Activated gamma-delta T cell treated with Interleukin-2 at 50 U/mL for 16 hours (primary cell): ENCODE measurements around the gene USP12.
A peak's percentile ranks its signal among the peaks of the same experiment; 100 is the strongest.

Experiments used
- DNase-seq: peaks from one replicate; pipeline ENCODE4 v3.0.0-alpha.2; 2020

USP12 gene

GRCh38 chr13:27065582-27065981 is 106.0 kb downstream of the USP12 start:
- no peak for DNase-seq

GRCh38 chr13:27064252-27064995 is 107.2 kb downstream of the USP12 start:
- no peak for DNase-seq

DNA sequence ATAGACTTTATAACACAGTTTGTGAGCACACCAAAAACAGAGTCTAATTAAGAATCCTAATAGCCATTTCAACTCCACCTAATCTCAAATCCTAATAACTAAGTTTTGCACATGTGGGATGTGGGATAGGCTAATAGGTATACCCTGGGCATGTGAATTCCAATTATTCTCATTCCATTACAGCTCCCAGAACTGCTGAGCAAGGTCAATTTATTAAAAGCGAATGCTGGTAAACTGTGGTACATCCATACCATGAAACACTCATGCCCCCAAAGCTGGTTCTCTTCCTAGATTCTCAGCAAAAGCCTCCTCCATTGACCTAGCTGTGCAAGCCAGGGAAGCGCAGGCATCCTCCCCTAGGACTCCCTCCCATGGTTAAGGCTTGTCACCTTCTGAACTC is 113.8 kb downstream of the USP12 start:
- DNase-seq: no peak

DNA sequence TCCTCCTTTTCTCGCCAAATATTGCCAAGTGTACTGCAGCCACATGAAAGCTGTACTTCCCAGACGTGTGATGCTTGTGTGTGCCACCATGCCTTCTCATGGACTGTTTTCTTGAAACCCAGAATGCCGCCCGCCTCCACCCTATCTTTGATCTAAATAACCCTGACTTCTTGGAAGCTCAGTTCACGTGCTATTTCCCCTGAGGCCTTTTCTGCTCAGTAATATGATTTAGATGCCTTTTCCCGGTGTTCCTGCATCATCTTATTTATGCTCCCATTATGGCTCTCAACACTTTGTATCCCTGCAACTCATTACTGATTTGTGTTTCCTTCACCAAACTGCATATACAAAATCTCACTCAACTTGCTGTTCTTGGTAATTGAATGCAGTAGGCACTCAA is 116.1 kb downstream of the USP12 start:
- no peak for DNase-seq

DNA sequence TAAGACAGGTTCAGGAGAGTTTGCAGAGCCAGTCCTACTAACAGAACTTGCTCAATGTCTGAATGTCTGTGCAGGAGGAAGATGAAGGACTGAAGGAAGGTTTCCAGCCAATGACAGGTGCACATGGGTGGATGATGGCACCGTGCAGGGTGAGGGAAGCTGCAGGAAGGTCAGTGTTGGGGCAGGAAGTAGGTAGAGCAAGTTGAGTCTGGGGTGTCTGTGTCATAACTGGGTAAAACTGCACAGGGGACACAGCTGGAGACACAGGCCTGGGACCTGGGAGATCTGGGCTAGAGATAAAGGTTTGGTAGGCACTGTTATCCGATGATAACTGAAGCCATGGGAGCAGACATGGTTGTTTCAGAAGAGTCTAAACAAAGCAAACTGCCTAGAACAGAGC is 116.9 kb downstream of the USP12 start:
- no peak for DNase-seq

DNA sequence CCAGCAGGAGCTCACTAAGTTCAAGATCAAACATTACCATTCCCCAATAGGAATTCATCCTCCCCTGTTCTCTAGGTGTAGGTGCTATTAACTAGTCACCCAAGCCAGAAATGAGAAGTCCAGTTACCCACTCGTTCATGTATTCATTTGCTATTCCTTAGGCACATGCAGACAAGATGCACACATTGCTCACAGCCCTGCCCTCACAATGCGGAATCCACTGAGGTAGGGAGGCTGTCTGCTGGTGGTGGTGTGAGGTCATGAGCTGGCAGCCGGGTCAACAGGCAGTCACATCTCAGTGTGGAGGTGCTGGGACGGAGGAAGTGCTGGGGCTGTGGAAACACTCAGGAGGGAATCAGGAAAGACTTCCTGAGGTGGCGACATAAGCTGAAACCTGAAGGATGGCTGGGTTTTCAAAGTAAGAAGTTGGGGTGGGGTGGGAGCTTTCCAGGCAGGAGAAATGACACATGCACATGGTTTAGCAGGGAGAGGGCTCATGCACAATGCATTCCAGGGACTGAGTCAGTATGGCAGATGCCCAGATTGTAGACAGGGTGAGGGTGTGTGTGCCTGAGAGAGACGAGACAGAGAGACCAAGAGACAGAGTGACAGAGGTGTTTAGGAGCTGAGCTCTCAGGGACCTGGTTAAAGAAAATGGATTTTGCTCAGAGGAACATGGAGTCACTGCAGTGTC is 117.6 kb downstream of the USP12 start:
- no peak for DNase-seq

- no peak for DNase-seq
Measured at GRCh38 chr13:27053210-27053884, 118.3 kb downstream of the USP12 start.

DNA sequence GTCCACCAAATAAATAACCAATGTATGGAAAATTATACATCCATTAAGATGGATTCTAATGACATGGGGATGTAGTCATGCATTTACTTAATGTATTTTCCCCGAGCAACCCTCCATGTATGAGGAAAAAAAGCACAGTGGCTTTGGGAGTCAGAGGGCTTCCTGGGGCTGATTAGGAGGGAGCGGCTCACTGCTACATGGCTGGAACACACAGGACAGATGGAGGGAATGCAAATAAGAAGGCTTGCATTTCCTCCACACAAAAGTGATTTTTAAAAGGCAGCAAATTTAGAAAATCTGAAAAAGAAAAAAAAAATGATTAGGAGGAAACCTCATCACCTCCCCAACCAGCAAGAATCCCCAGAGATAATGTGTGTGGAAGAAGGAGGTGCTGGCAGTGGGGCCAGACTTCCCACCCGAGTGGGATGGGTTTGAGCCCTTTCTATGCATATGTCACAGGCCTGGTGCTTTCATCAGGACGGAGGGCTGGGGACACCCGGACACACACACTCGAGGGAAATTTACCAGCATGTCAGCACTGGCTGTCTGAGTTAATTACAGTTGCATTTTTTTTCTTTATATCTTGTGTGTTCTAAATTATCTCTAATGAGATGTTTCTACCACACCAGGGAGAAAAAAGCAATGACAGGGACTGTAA is 118.9 kb downstream of the USP12 start:
- DNase-seq: no peak

GRCh38 chr13:27047081-27047480 is 124.5 kb downstream of the USP12 start:
- DNase-seq: no peak

DNA sequence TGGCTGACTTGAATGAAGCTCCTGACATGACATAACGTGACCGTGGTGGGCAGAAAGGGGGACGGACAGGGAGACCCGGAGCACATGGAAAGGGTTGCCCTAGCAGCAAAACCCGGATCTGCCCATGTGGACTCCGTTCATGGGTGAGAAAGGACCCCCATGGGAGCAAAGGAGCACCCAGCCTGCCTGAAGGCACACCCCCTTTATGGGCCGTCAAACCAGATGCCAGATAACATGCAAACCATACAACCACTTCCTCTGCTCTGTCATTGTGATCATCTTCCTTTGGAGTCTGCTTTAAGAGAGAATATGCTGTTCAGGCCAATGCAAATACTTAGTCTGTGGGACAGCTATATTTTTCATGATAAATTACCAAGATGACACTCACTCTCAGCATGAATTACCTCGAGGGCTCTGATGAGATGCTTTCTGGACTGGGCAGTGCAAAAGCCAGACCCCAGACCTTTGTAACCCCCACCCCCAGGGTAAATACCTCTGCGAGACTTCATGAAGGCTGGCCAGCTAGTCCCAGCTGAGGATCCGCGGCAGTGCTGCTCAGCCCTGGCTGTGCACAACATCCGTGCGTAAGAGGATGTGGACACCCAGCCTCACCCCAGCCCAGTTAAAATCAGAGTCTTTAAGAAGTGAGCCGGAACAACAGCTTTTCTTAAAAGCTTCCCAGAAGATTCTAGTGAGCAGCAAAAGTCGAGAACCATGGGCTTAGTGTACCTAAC is 126.6 kb downstream of the USP12 start:
- peak; percentile 7 for DNase-seq

- no peak for DNase-seq
Measured at GRCh38 chr13:27043013-27043412, 128.6 kb downstream of the USP12 start.

DNA sequence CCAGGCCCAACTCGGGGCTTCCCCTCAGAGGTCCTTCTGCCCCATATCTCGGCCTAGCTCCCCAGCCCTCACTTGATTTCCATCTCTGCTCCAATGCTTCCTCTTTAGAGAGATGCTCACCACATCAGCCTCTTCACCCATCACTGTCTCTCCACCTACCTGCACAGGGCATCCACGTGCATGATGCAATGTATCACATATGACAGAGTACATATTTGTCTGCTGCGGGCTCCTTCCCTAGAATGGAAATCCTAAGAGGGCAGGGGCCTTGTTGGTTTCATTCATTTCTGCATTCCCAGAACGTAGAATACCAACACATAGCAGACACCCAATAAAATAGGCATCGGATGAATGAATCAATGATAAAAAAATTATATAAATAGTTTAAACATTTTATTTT is 130.3 kb downstream of the USP12 start:
- DNase-seq: no peak

GRCh38 chr13:27040826-27041108 is 130.8 kb downstream of the USP12 start:
- DNase-seq: no peak

GRCh38 chr13:27039171-27039701 is 132.4 kb downstream of the USP12 start:
- DNase-seq: no peak

DNA sequence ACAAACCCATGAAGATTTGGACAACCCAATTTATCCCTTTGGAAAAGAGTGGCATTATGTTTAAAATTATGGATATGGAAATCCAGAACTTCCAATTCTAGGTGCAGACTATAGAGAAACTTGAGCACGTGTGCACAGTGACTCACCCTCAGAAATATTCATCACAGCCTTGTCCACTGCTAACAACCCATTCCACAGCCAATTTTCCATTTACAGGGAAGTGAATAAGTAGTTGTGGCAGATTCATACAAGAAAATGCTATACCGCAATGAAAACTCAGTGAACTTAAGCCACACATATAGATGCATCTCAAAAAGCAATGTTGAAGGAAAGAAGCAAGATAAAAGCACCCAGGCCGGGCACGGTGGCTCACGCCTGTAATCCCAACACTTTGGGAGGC is 133.3 kb downstream of the USP12 start:
- no peak for DNase-seq

- no peak for DNase-seq
Measured at GRCh38 chr13:27037571-27037970, 134.0 kb downstream of the USP12 start.

- DNase-seq: no peak
Measured at GRCh38 chr13:27037171-27037570, 134.4 kb downstream of the USP12 start.

- no peak for DNase-seq
Measured at GRCh38 chr13:27036236-27036981, 135.2 kb downstream of the USP12 start.

DNA sequence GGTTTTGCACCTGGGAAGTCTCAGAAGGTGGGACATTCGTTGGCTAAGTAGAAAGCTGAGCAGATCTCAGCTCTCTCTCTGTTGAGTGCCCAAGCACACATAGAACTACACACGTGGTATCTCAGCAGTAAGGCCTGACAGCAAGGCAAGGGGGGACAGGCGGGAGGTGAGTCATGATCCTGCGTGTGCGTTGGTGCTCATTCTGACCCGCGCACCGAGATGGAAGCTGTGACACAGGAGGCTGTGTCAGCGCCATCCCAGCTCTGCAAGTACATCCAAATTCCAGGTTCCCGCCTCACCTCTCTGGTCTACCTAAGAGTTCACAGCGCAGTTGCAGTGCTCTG is 135.7 kb downstream of the USP12 start:
- no peak for DNase-seq

DNA sequence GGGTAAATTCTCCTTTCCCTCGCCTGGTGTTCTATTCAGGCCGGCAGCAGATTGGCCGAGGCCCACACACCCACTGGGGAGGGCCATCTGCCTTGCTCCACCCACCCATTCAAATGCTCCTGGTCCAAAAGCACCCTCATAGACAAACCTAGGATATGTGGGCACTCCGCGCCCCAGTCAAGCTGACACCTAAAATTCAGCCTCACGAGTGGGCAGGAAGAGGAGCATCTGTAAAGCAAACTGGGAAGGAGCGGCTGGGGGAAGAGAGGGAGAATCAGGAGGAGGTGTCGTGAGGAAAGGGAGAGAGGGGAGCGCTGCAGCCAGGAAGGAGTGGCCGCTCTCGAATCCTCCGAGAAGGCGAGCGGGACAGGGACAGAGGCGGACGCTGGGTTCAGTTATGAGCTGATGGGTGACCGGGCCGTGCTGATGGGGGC is 136.9 kb downstream of the USP12 start:
- DNase-seq: no peak

GRCh38 chr13:27028683-27029480 is 142.7 kb downstream of the USP12 start:
- no peak for DNase-seq
